ENCODE measurements around the gene VWF. TPM values are rescaled to one million over a fixed set of nuclear protein-coding genes. Genes with fewer than 3 reads are reported as not detected.
A peak's percentile ranks its signal among the peaks of the same experiment; 100 is the strongest.

VWF gene
- total RNA-seq, 2 experiments from 2014 or later, result 0.02 TPM; not detected in 1

GRCh38 chr12:5976196-5976595 lies 148.3 kb downstream of the VWF start:
- Mint-ChIP-seq H3K9me3 (ENCODE audit: low read depth) (no peaks in the 10 kb centered on the region), H3K4me1 (no peaks in the 10 kb centered on the region), H3K27me3 (peaks cover 15% of the 10 kb centered on the region), H3K27ac (no peak overlapping the region), H3K4me3 (no peak overlapping the region), H3K36me3 (no peaks in the 10 kb centered on the region)
- ATAC-seq (no peak), DNase-seq (no peak)
- CTCF ChIA-PET, result no interaction called here

DNA sequence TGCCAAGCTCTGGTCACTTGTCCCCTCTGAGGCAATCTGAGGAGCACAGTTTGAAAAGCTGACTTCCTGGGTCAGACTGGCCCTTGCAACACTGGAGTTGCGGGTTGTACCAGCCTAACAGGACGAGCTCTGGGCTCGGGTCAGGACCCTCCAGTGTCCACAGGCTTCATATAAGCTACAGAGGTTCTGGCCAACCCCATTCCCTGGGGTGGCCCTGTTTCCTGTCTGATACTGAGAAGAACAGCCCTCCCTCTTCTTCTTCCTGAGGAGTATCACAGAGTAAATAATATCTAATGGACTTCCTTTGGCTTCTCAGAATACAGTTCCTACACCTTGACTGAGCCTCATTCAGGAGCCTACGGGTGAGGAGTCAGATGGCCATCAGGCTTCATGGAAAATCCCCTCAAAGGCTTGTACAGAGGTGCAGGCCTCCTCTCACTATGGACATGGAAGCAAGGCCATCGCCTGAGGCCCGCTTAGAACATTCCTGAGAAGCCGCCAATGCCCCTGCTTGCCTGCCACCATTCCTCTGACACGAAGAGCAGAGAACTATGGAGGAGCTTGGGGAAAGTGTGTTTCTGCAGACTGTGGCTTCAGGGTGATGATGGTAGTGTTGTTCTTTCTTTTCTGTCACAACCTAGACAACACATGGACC lies 150.9 kb downstream of the VWF start:
- no peak overlapping the region for H3K27ac Mint-ChIP-seq
- H3K36me3 Mint-ChIP-seq, result no peaks in the 10 kb centered on the region
- CTCF ChIA-PET, result interaction anchor here (1.0 to 1.9 kb wide), 2 partner anchors 15 to 64 kb away, joined by 3 to 6 read pairs; no protein-coding TSS in a partner anchor
- H3K27me3 Mint-ChIP-seq, result peaks cover 15% of the 10 kb centered on the region
- ATAC-seq (no peak), DNase-seq (no peak)
- H3K9me3 Mint-ChIP-seq (ENCODE audit: low read depth), result no peaks in the 10 kb centered on the region
- H3K4me1 Mint-ChIP-seq, result no peaks in the 10 kb centered on the region
- H3K4me3 Mint-ChIP-seq, result no peak overlapping the region

DNA sequence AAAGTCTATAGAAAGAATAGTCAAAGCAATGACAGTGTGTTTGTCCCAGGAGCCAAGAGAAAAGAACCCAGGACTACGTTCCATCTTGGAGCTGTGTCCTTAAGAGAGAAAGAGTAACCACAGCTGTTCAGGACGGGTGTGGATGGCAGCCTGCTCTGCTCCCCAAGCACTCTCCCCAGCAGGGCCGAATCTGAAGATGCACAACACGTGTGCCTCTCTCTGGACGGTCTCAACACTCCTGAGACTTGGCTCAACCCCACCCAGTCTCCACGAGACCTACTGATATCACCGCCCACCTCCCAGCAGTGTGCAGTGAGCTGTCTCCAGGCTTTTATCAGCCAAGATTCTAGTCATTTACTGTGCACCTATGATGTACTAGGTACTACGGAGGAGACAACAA lies 152.1 kb downstream of the VWF start:
- CTCF ChIA-PET, result interaction anchor here (1.9 kb wide), 1 partner anchor 16 kb away, joined by 6 read pairs; no protein-coding TSS in a partner anchor
- no peaks in the 10 kb centered on the region for H3K4me1 Mint-ChIP-seq
- no peak for ATAC-seq
- peaks cover 15% of the 10 kb centered on the region for H3K27me3 Mint-ChIP-seq
- no peak for DNase-seq
- no peak overlapping the region for H3K4me3 Mint-ChIP-seq
- no peaks in the 10 kb centered on the region for H3K36me3 Mint-ChIP-seq
- no peaks in the 10 kb centered on the region for H3K9me3 Mint-ChIP-seq (ENCODE audit: low read depth)
- H3K27ac Mint-ChIP-seq, result no peak overlapping the region

DNA sequence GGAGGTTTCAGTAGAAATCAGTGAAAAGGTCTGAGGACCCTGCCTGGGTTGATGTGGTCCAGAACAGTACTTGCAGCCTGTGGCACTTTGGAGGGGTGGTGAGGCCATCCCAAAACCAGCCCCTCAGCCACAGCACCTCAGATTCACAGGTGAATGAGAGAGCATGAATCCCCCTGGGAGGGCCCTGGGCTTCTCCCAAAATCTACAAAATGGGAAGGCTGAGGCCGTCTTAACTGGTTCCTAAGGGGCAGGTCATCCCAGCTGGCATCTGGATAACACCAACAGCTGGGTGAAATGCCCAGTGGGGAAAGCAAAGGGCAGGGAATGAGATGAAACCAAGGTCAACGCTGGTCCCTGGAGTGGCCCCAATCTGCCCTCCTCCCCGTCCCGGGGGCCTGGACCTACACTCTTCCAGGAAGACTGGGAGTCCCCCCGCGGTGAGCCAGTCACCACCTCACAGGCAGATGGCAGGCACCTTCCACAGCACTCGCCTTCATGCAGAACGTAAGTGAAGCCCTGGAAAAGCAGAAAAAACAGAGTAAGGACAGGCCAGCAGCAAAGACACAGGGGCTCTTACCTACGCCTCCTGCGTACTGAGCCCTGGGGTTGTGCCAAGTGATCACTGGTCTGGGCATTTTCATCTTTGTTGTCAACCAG lies 153.1 kb downstream of the VWF start:
- H3K4me3 Mint-ChIP-seq, result no peak overlapping the region
- H3K4me1 Mint-ChIP-seq, result no peaks in the 10 kb centered on the region

GRCh38 chr12:5969974-5970690 lies 154.3 kb downstream of the VWF start:
- Mint-ChIP-seq H3K36me3 (no peaks in the 10 kb centered on the region), H3K9me3 (ENCODE audit: low read depth) (no peaks in the 10 kb centered on the region), H3K27ac (no peak overlapping the region), H3K27me3 (peaks cover 12% of the 10 kb centered on the region), H3K4me3 (no peak overlapping the region), H3K4me1 (no peaks in the 10 kb centered on the region)
- DNase-seq (no peak), ATAC-seq (no peak)
- CTCF ChIA-PET, result no interaction called here

More for the DNA sequence above, 153.1 kb downstream of the VWF start:
- H3K9me3 Mint-ChIP-seq (ENCODE audit: low read depth), result no peaks in the 10 kb centered on the region
- no peak for ATAC-seq
- DNase-seq, result no peak
- no peaks in the 10 kb centered on the region for H3K36me3 Mint-ChIP-seq
- no peak overlapping the region for H3K27ac Mint-ChIP-seq
- peaks cover 13% of the 10 kb centered on the region for H3K27me3 Mint-ChIP-seq
- CTCF ChIA-PET, result no interaction called here

GRCh38 chr12:5969156-5969973 lies 155.1 kb downstream of the VWF start:
- CTCF ChIA-PET, result no interaction called here
- Mint-ChIP-seq H3K4me3 (no peak overlapping the region), H3K27me3 (peaks cover 13% of the 10 kb centered on the region), H3K27ac (no peak overlapping the region), H3K9me3 (ENCODE audit: low read depth) (no peaks in the 10 kb centered on the region), H3K4me1 (no peaks in the 10 kb centered on the region), H3K36me3 (no peaks in the 10 kb centered on the region)
- no peak for DNase-seq
- no peak for ATAC-seq

DNA sequence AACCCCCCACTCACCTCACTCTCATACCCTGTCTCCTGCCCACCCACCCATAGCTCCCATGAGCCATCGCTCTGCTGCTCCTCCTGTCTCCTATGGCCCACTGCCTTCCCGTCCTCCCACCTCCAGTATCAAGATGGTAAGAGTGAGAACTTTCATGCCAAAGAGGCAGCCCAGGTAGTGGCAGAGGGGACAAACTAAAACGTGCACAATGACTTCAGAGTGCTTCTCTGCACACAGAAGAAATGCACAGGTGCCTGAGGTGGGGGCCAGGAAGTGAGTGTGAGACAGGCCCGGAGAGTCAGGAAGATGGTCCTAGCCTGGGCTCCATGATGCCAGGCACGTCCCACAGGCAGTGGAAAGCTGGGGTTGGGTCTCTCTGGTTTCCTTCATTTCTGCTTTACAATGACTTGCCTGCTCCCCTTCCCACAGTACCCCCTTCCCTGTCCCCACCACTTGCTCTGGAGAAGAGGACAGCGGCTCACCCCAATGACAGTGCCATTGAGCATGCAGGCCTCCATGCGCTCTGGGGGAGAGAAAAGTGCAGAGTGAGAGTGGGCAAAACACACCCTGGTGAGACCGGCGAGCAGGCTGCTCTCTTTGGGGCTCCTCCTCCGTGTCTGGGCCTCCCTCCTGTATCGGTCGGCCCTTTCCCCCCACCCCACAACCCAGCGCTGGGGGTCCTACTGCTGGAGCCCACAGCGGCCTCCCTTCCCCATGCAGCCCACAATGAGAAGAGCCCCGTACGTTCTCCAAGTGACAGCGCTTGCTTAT lies 156.6 kb downstream of the VWF start:
- CTCF ChIA-PET, result interaction anchor here (1.2 kb wide), 1 partner anchor 21 kb away, joined by 4 read pairs; no protein-coding TSS in a partner anchor
- H3K36me3 Mint-ChIP-seq, result no peaks in the 10 kb centered on the region
- ATAC-seq (no peak), DNase-seq (no peak)
- peaks cover 1% of the 10 kb centered on the region for H3K4me1 Mint-ChIP-seq
- no peak overlapping the region for H3K27ac Mint-ChIP-seq
- H3K4me3 Mint-ChIP-seq, result no peak overlapping the region
- no peaks in the 10 kb centered on the region for H3K9me3 Mint-ChIP-seq (ENCODE audit: low read depth)
- H3K27me3 Mint-ChIP-seq, result peaks cover 12% of the 10 kb centered on the region

DNA sequence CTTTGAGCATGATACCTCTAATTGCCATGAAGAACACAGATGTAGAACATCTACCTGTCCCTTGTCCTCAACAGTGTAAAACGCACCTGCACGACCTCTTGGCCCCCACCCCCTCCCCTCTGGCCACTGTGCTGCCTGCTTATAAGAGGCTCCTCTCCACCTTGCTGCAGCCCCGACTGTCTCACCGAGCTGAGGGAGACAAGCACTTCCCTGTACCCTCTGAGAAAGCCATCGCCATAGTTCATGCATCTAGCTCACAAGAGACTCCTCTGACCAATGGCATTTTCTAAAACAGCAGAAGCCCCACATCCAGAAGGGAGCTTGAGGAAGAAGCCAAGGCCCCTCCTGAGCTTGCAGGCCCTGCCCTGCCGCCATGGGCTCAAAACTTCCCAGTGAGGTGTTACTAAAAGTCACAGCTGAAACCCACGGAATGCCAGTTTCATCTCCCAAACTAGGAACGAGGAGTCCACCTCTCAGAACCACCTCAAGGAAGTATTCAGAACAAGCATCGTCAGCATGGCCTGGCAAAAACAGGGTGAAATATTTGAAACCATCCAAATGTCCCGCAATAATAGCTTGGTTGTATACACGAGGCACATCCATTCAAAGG lies 157.9 kb downstream of the VWF start:
- Mint-ChIP-seq H3K36me3 (no peaks in the 10 kb centered on the region), H3K27me3 (peaks cover 11% of the 10 kb centered on the region), H3K4me1 (peaks cover 1% of the 10 kb centered on the region), H3K4me3 (no peak overlapping the region), H3K27ac (no peak overlapping the region), H3K9me3 (ENCODE audit: low read depth) (no peaks in the 10 kb centered on the region)
- CTCF ChIA-PET, result interaction anchor here (0.6 to 1.6 kb wide), 6 partner anchors 10 to 543 kb away, joined by 3 to 6 read pairs (median 4); no protein-coding TSS in a partner anchor
- no peak for ATAC-seq
- no peak for DNase-seq

DNA sequence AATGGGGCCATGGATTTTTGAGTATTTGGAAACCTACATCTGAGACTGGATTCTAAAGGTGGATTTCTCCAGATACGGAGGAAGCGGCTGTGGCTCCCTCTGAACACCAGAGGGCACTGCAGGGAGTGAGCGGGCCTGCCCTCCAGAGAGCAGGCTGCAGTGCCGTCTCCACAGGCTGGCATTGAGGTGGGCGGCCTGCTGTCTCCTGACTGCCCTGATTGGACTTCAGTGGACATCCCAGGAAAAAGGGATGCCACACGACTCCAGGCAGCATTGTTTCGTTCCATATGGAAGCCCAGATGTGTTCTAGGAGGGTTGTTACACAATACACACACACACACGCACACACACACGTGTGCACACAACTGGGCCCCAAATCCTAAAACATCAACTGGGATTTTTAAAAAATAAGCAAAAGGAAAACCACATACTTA lies 158.5 kb downstream of the VWF start:
- Mint-ChIP-seq H3K27me3 (peaks cover 14% of the 10 kb centered on the region), H3K4me1 (peaks cover 1% of the 10 kb centered on the region), H3K4me3 (no peak overlapping the region), H3K9me3 (ENCODE audit: low read depth) (no peaks in the 10 kb centered on the region), H3K27ac (no peak overlapping the region), H3K36me3 (no peaks in the 10 kb centered on the region)
- DNase-seq (peak; percentile 62), ATAC-seq (peak; percentile 83)
- CTCF ChIA-PET, result interaction anchor here (1.2 to 1.6 kb wide), 3 partner anchors 9 to 73 kb away, joined by 3 to 6 read pairs (median 4); no protein-coding TSS in a partner anchor

- Mint-ChIP-seq H3K4me1 (peaks cover 1% of the 10 kb centered on the region), H3K36me3 (no peaks in the 10 kb centered on the region), H3K4me3 (no peak overlapping the region), H3K27ac (no peak overlapping the region), H3K9me3 (ENCODE audit: low read depth) (no peaks in the 10 kb centered on the region), H3K27me3 (peaks cover 14% of the 10 kb centered on the region)
- CTCF ChIA-PET, result interaction anchor here (1.6 kb wide), 1 partner anchor 38 kb away, joined by 3 read pairs; no protein-coding TSS in a partner anchor
- ATAC-seq, result no peak
- no peak for DNase-seq
Measured at GRCh38 chr12:5964913-5965900, 159.3 kb downstream of the VWF start.

DNA sequence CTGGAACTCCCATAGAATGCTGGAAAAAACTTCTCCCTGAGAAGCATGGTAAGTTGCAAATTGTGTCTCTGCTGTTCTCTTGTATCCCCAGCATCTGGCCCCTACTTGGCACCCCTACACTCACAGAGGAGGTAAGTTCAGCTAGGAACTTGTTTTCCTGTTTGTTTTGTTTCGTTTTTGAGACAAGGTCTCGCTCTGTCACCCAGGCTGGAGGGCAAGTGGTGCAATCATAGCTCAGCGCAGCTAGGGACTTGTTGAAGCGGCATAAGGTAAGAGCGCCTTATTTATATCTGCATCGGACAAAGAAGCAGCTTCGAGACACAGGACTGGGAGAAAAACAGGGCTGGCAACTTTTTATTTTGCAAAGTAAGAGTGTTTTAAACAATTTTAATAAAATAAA lies 161.0 kb downstream of the VWF start:
- DNase-seq (no peak), ATAC-seq (no peak)
- H3K27ac Mint-ChIP-seq, result no peak overlapping the region
- no peaks in the 10 kb centered on the region for H3K9me3 Mint-ChIP-seq (ENCODE audit: low read depth)
- peaks cover 1% of the 10 kb centered on the region for H3K4me1 Mint-ChIP-seq
- CTCF ChIA-PET, result no interaction called here
- H3K4me3 Mint-ChIP-seq, result no peak overlapping the region
- H3K27me3 Mint-ChIP-seq, result peaks cover 12% of the 10 kb centered on the region
- H3K36me3 Mint-ChIP-seq, result no peaks in the 10 kb centered on the region

Data from activated CD8-positive, alpha-beta memory T cell treated with anti-CD3 and anti-CD28 coated beads, Interleukin-2, amount 10 ng/mL, durations not matched to agents 7 days and 5 days (primary cell).